ENCODE data around the gene IRF3. TPM values are rescaled to one million over a fixed set of nuclear protein-coding genes. Genes with fewer than 3 reads are reported as not detected.

IRF3 gene
- total RNA-seq, 4 donors from 2014 or later: 38.7 to 102 (median 74.9) TPM

GRCh38 chr19:49651029-49651819 lies 14.4 kb downstream of the IRF3 start:
- no peak overlapping the region for H3K4me3 ChIP-seq (ENCODE audit: low read depth, poor library complexity, severe bottlenecking)
- no peak for DNase-seq (ENCODE audit: low spot score in 2 of 2)
- TF ChIP-seq, protein P1, sequence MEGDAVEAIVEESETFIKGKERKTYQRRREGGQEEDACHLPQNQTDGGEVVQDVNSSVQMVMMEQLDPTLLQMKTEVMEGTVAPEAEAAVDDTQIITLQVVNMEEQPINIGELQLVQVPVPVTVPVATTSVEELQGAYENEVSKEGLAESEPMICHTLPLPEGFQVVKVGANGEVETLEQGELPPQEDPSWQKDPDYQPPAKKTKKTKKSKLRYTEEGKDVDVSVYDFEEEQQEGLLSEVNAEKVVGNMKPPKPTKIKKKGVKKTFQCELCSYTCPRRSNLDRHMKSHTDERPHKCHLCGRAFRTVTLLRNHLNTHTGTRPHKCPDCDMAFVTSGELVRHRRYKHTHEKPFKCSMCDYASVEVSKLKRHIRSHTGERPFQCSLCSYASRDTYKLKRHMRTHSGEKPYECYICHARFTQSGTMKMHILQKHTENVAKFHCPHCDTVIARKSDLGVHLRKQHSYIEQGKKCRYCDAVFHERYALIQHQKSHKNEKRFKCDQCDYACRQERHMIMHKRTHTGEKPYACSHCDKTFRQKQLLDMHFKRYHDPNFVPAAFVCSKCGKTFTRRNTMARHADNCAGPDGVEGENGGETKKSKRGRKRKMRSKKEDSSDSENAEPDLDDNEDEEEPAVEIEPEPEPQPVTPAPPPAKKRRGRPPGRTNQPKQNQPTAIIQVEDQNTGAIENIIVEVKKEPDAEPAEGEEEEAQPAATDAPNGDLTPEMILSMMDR (IDR thresholded peaks at IDR 0.05): no peak
- no peak for TF ChIP-seq POLR2A (IDR thresholded peaks at IDR 0.05)
- intact Hi-C loops (cut with DNase I; ENCODE audit: low total_unique reads): no loop called here
- 95 to 96% methylated on average over 60 to 69 of the region's 72 CpGs for WGBS, 2 donors

GRCh38 chr19:49646586-49646985 lies 19.1 kb downstream of the IRF3 start:
- intact Hi-C loops (cut with DNase I; ENCODE audit: low total_unique reads): no loop called here
- 87% methylated on average over 17 of the region's 17 CpGs for WGBS, 2 donors
- no peak for DNase-seq (ENCODE audit: low spot score in 2 of 2)
- no peak overlapping the region for H3K4me3 ChIP-seq (ENCODE audit: low read depth, poor library complexity, severe bottlenecking)
- TF ChIP-seq POLR2A (IDR thresholded peaks at IDR 0.05): no peak
- TF ChIP-seq, protein P1 (IDR thresholded peaks at IDR 0.05): no peak

DNA sequence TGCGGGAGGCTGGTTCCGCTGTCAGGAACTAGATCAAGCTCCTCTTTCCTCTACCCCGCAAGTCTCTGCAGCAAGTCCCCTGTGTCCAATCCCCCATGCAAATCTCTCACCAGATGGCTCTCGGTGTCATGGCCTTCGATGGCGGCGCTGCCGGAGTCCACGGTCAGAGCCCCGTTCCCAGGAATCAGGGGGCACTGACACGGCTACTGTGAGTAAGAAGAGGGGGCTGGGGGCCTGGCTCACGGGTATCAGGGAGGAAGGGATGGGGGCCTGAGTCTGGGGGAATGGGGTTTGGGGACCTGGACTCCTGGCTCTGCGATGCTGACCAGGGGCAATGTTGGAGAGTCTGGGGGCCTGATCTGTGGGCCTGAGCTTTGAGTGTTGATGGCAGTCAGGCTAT lies 19.7 kb downstream of the IRF3 start:
- TF ChIP-seq, protein P1 (IDR thresholded peaks at IDR 0.05): no peak
- TF ChIP-seq POLR2A (IDR thresholded peaks at IDR 0.05): no peak
- intact Hi-C loops (cut with DNase I; ENCODE audit: low total_unique reads): no loop called here
- no peak overlapping the region for H3K4me3 ChIP-seq (ENCODE audit: low read depth, poor library complexity, severe bottlenecking)
- DNase-seq (ENCODE audit: low spot score in 2 of 2): no peak
- WGBS, 2 donors: 87 to 92% methylated on average over 13 of the region's 13 CpGs

DNA sequence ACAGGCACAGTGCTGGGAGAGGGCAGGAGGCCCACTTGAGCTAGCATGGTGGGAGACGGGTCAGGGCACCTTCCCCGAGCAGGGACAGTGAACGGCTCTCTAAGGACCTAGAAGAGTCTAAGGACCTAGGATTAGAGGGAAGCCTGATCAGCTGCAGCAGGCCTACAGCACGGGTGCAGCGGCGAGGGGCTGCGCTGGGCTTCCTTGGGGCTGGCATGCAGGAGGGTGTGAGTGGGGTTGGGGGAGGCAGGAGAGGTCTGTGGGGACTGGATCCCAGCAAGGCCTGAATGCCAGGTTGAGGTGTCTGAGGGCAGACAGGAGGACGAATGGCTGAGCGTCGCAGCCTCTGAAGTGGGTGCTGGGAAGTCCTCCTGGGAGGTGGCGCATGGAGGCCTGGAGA lies 20.1 kb downstream of the IRF3 start:
- DNase-seq (ENCODE audit: low spot score in 2 of 2): no peak
- intact Hi-C loops (cut with DNase I; ENCODE audit: low total_unique reads): no loop called here
- TF ChIP-seq, protein P1 (IDR thresholded peaks at IDR 0.05): no peak
- TF ChIP-seq POLR2A (IDR thresholded peaks at IDR 0.05): no peak
- WGBS, 2 donors: 90 to 92% methylated on average over 11 of the region's 11 CpGs
- no peak overlapping the region for H3K4me3 ChIP-seq (ENCODE audit: low read depth, poor library complexity, severe bottlenecking)

DNA sequence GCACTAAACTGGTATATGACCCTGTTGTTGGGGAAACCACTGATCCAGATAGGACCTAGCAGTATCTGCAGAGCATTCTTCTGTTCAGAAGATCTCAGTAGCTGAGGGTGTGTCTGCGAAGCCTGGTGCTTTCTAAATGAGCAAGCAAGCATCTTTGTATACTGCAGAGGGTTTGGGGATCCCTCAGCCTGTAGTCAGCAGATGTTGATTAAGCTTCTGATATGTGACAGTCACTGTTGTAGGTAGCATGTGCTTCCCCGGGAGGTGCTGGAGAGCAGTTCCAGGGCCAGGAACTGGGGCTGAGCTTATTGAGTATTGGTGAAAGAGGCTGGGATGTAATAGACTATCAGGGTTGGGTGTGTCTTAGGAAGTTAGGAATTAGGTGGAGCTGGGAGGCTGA lies 22.2 kb downstream of the IRF3 start:
- WGBS, 2 donors: 50 to 52% methylated on average over 2 of the region's 2 CpGs
- TF ChIP-seq, protein P1 (IDR thresholded peaks at IDR 0.05): no peak
- no peak for TF ChIP-seq POLR2A (IDR thresholded peaks at IDR 0.05)
- DNase-seq (ENCODE audit: low spot score in 2 of 2): no peak
- intact Hi-C loops (cut with DNase I; ENCODE audit: low total_unique reads): no loop called here
- H3K4me3 ChIP-seq (ENCODE audit: low read depth, poor library complexity, severe bottlenecking): no peak overlapping the region
